Endodermal cell (in vitro differentiated cells): ENCODE results near the gene COL5A3. TPM values are rescaled to one million over a fixed set of nuclear protein-coding genes. Genes with fewer than 3 reads are reported as not detected.

Source experiments
- DNase-seq: peaks from one replicate; pipeline ENCODE4 v3.0.0-alpha.2; 2017
- H3K27ac ChIP-seq: 2 replicates; pipeline ENCODE4 v1.5.1; 2013; ENCODE audit warnings: mild to moderate bottlenecking, low read depth, low read length, moderate library complexity
- H3K27me3 ChIP-seq: 2 replicates; pipeline ENCODE4 v1.6.1; 2013; ENCODE audit warnings: mild to moderate bottlenecking, low read length, moderate library complexity; ENCODE audit not compliant: insufficient read depth, control insufficient read depth, poor library complexity, severe bottlenecking
- H3K36me3 ChIP-seq: 2 replicates; pipeline ENCODE4 v1.7.0; 2013; ENCODE audit warnings: mild to moderate bottlenecking, low read length, moderate library complexity; ENCODE audit not compliant: control insufficient read depth, insufficient read depth
- H3K4me1 ChIP-seq: one replicate; pipeline ENCODE4 v1.7.0; 2013; ENCODE audit warnings: low read length; ENCODE audit not compliant: control insufficient read depth, insufficient read depth
- H3K4me3 ChIP-seq: 2 replicates; pipeline ENCODE4 v1.5.1; 2013; ENCODE audit warnings: mild to moderate bottlenecking, low read length, moderate library complexity
- H3K9ac ChIP-seq: 2 replicates; pipeline ENCODE4 v1.6.1; 2013; ENCODE audit warnings: mild to moderate bottlenecking, low read length, moderate library complexity; ENCODE audit not compliant: poor library complexity, severe bottlenecking; ENCODE audit errors: extremely low read depth
- H3K9me3 ChIP-seq: 2 replicates; pipeline ENCODE4 v1.6.1; 2013; ENCODE audit warnings: mild to moderate bottlenecking, low read length, moderate library complexity; ENCODE audit not compliant: control insufficient read depth
- H3K27ac Mint-ChIP-seq: 2 replicates; pipeline ENCODE4 v1.8.0; 2020; ENCODE audit warnings: mixed read lengths
- H3K27me3 Mint-ChIP-seq: 2 replicates; pipeline ENCODE4 v1.8.0; 2021; ENCODE audit warnings: mild to moderate bottlenecking, mixed read lengths; ENCODE audit not compliant: insufficient read depth
- H3K36me3 Mint-ChIP-seq: 2 replicates; pipeline ENCODE4 v1.8.0; 2020; ENCODE audit warnings: low read depth, mixed read lengths
- H3K4me1 Mint-ChIP-seq: 2 replicates; pipeline ENCODE4 v1.8.0; 2020; ENCODE audit warnings: mixed read lengths
- H3K4me3 Mint-ChIP-seq: 2 replicates; pipeline ENCODE4 v1.8.0; 2020; ENCODE audit warnings: mild to moderate bottlenecking, moderate library complexity, mixed read lengths
- H3K9me3 Mint-ChIP-seq: 2 replicates; pipeline ENCODE4 v1.8.0; 2020; ENCODE audit warnings: mild to moderate bottlenecking, mixed read lengths
- WGBS, 2 experiments: methylation state at CpG; one replicate each; pipeline versions ENCODE4 v1.1.5 to v1.1.7; 2013; ENCODE audit warnings: missing lambda C conversion rate in 2 of 2, mixed read lengths in 1 of 2; ENCODE audit not compliant: insufficient coverage in 1 of 2, insufficient read length in 1 of 2; 5-methylcytosine and 5-hydroxymethylcytosine counted together
- total RNA-seq, 2 donors: library from RNA; stranded (reverse); fragmentation: NEBNext Ultra II Directional in 1 of 2; extraction: Animal tissue kit (Norgen Biotek cat#: 25700) in 1 of 2; gene quantifications; 2 replicates in 1 of 2; 3 replicates in 1 of 2; pipeline ENCODE4 v1.2.1, GENCODE V29; 2021
- TF ChIP-seq, protein P1 (sequence below): fragments of 200-600 bp; sonication (generic); conservative IDR thresholded peaks from 2 replicates; pipeline ENCODE4 v1.5.0; 2021; ENCODE audit warnings: antibody characterized with exemption, mild to moderate bottlenecking

Gene COL5A3
- total RNA-seq, 2 donors from 2014 or later, result 0.04 TPM; not detected in 1

GRCh38 chr19:10037809-10038208 is 27.5 kb upstream of the COL5A3 start:
- Histone ChIP-seq H3K4me1 (no peaks in the 10 kb centered on the region), H3K4me3 (no peak overlapping the region), H3K9ac (no peak overlapping the region), H3K36me3 (no peaks in the 10 kb centered on the region), H3K27ac (no peak overlapping the region), H3K9me3 (no peaks in the 10 kb centered on the region), H3K27me3 (no peaks in the 10 kb centered on the region)
- TF ChIP-seq, protein P1, sequence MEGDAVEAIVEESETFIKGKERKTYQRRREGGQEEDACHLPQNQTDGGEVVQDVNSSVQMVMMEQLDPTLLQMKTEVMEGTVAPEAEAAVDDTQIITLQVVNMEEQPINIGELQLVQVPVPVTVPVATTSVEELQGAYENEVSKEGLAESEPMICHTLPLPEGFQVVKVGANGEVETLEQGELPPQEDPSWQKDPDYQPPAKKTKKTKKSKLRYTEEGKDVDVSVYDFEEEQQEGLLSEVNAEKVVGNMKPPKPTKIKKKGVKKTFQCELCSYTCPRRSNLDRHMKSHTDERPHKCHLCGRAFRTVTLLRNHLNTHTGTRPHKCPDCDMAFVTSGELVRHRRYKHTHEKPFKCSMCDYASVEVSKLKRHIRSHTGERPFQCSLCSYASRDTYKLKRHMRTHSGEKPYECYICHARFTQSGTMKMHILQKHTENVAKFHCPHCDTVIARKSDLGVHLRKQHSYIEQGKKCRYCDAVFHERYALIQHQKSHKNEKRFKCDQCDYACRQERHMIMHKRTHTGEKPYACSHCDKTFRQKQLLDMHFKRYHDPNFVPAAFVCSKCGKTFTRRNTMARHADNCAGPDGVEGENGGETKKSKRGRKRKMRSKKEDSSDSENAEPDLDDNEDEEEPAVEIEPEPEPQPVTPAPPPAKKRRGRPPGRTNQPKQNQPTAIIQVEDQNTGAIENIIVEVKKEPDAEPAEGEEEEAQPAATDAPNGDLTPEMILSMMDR, result no peak
- Mint-ChIP-seq H3K9me3 (no peaks in the 10 kb centered on the region), H3K4me3 (no peak overlapping the region), H3K27ac (no peak overlapping the region), H3K36me3 (no peaks in the 10 kb centered on the region), H3K4me1 (no peaks in the 10 kb centered on the region), H3K27me3 (peaks cover 60% of the 10 kb centered on the region)
- WGBS, 2 experiments, result 71 to 75% methylated on average over 3 to 5 of the region's 5 CpGs
- no peak for DNase-seq

DNA sequence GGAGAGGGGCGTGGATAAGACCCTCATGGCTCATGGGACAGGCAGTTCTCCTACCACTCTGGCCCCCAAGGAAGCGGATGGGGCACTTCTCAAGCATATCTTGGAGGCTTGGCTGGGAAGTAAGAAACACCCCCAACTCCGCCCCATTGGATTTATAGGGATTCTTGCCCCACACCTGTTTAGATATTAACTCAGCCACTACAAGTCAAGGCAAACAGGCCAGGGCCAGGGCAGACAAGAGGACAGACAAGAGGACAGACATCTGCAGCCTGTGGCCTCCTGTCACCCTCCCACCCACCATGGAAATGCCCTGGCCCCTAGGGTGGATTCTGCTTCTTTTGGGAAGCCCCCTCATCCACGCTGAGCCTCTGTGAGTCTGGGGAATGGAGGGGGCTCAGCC is 27.1 kb upstream of the COL5A3 start:
- 70 to 83% methylated on average over 1 to 4 of the region's 4 CpGs for WGBS, 2 experiments
- H3K4me3 ChIP-seq, result no peak overlapping the region
- Mint-ChIP-seq H3K4me1 (no peaks in the 10 kb centered on the region), H3K36me3 (no peaks in the 10 kb centered on the region), H3K4me3 (no peak overlapping the region), H3K27me3 (peaks cover 59% of the 10 kb centered on the region), H3K9me3 (no peaks in the 10 kb centered on the region), H3K27ac (no peak overlapping the region)
- no peaks in the 10 kb centered on the region for H3K4me1 ChIP-seq
- no peaks in the 10 kb centered on the region for H3K36me3 ChIP-seq
- no peak overlapping the region for H3K27ac ChIP-seq
- TF ChIP-seq, protein P1, result no peak
- H3K9ac ChIP-seq, result no peak overlapping the region
- no peaks in the 10 kb centered on the region for H3K27me3 ChIP-seq
- no peak for DNase-seq
- H3K9me3 ChIP-seq, result no peaks in the 10 kb centered on the region

GRCh38 chr19:10036601-10037071 is 26.3 kb upstream of the COL5A3 start:
- no peak overlapping the region for H3K27ac ChIP-seq
- 82 to 91% methylated on average over 4 to 5 of the region's 5 CpGs for WGBS, 2 experiments
- H3K27me3 Mint-ChIP-seq, result peaks cover 54% of the 10 kb centered on the region

More at GRCh38 chr19:10036601-10037071, 26.3 kb upstream of the COL5A3 start:
- no peaks in the 10 kb centered on the region for H3K4me1 Mint-ChIP-seq
- H3K9me3 ChIP-seq, result no peaks in the 10 kb centered on the region
- no peak overlapping the region for H3K9ac ChIP-seq
- no peaks in the 10 kb centered on the region for H3K36me3 Mint-ChIP-seq
- no peak overlapping the region for H3K27ac Mint-ChIP-seq
- H3K36me3 ChIP-seq, result no peaks in the 10 kb centered on the region
- H3K27me3 ChIP-seq, result no peaks in the 10 kb centered on the region
- TF ChIP-seq, protein P1, result no peak
- H3K4me3 ChIP-seq, result no peak overlapping the region
- no peak for DNase-seq
- H3K4me1 ChIP-seq, result no peaks in the 10 kb centered on the region
- no peaks in the 10 kb centered on the region for H3K9me3 Mint-ChIP-seq
- H3K4me3 Mint-ChIP-seq, result no peak overlapping the region
